22Rv1 (cell line): ENCODE results near the gene ACTL7B.

Experiments
- ZFX ChIP-seq: fragments of 450-650 bp; IDR thresholded peaks from 2 replicates; pipeline ENCODE4 v1.6.1; 2017; ENCODE audit warnings: antibody characterized with exemption, borderline replicate concordance
- TF ChIP-seq, protein P1 (sequence below): fragments of 450-650 bp; IDR thresholded peaks from 2 replicates; pipeline ENCODE4 v1.5.1; 2017; ENCODE audit warnings: mild to moderate bottlenecking

- TF ChIP-seq, protein P1, sequence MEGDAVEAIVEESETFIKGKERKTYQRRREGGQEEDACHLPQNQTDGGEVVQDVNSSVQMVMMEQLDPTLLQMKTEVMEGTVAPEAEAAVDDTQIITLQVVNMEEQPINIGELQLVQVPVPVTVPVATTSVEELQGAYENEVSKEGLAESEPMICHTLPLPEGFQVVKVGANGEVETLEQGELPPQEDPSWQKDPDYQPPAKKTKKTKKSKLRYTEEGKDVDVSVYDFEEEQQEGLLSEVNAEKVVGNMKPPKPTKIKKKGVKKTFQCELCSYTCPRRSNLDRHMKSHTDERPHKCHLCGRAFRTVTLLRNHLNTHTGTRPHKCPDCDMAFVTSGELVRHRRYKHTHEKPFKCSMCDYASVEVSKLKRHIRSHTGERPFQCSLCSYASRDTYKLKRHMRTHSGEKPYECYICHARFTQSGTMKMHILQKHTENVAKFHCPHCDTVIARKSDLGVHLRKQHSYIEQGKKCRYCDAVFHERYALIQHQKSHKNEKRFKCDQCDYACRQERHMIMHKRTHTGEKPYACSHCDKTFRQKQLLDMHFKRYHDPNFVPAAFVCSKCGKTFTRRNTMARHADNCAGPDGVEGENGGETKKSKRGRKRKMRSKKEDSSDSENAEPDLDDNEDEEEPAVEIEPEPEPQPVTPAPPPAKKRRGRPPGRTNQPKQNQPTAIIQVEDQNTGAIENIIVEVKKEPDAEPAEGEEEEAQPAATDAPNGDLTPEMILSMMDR, result no peak
- no peak for TF ChIP-seq ZFX
These were observed 1.7 kb downstream of the ACTL7B start for GRCh38 chr9:108854094-108854493.
